Osteoblast (primary cell): Measurements from ENCODE around the gene TMEM170A. TPM values are rescaled to one million over a fixed set of nuclear protein-coding genes. Genes with fewer than 3 reads are reported as not detected.
A peak's percentile ranks its signal among the peaks of the same experiment; 100 is the strongest.

Experiments
- DNase-seq: peaks from one replicate; pipeline ENCODE4 v3.0.0; 2011; ENCODE audit warnings: low spot score, mixed read lengths; ENCODE audit not compliant: insufficient read length; ENCODE audit errors: missing footprints
- H2AFZ ChIP-seq: 2 replicates; pipeline ENCODE4 v1.6.0; 2011; ENCODE audit warnings: mild to moderate bottlenecking, low read length
- H3K27ac ChIP-seq: 2 replicates; pipeline ENCODE4 v1.5.1; 2011; ENCODE audit warnings: mild to moderate bottlenecking, low read depth, low read length, moderate library complexity
- H3K27me3 ChIP-seq: 2 replicates; pipeline ENCODE4 v1.6.0; 2012; ENCODE audit warnings: mild to moderate bottlenecking, control low read depth, inconsistent platforms, low read length, moderate library complexity; ENCODE audit not compliant: insufficient read depth
- H3K36me3 ChIP-seq: 2 replicates; pipeline ENCODE4 v1.5.1; 2011; ENCODE audit warnings: mild to moderate bottlenecking, low read length, control low read depth, moderate library complexity; ENCODE audit not compliant: insufficient read depth
- H3K4me1 ChIP-seq: 2 replicates; pipeline ENCODE4 v1.5.1; 2011; ENCODE audit warnings: mild to moderate bottlenecking, low read length, control low read depth, moderate library complexity; ENCODE audit not compliant: insufficient read depth
- H3K4me2 ChIP-seq: 2 replicates; pipeline ENCODE4 v1.6.0; 2011; ENCODE audit warnings: mild to moderate bottlenecking, low read length; ENCODE audit not compliant: insufficient read depth
- H3K4me3 ChIP-seq: fragments of 200-600 bp; sonication (generic); 3 replicates; pipeline ENCODE4 v1.5.1; 2012; ENCODE audit warnings: mild to moderate bottlenecking, low read length, inconsistent platforms; ENCODE audit not compliant: insufficient read depth
- H3K79me2 ChIP-seq: 2 replicates; pipeline ENCODE4 v1.6.0; 2012; ENCODE audit warnings: mild to moderate bottlenecking, low read length, control low read depth, inconsistent platforms; ENCODE audit not compliant: insufficient read depth
- H3K9me3 ChIP-seq: 2 replicates; pipeline ENCODE4 v1.5.1; 2011; ENCODE audit warnings: low read depth, low read length, control low read depth
- H4K20me1 ChIP-seq: 2 replicates; pipeline ENCODE4 v1.6.0; 2012; ENCODE audit warnings: mild to moderate bottlenecking, low read length, control low read depth; ENCODE audit not compliant: insufficient read depth
- CTCF ChIP-seq: IDR thresholded peaks from 2 replicates; pipeline ENCODE4 v1.5.1; 2011; ENCODE audit warnings: mild to moderate bottlenecking, low read depth, low read length, moderate library complexity; ENCODE audit errors: extremely low read depth
- small RNA-seq: library from RNA; depleted of rRNA; stranded (forward); fragments of <200 nt; gene quantifications from one replicate; pipeline ENCODE3, GENCODE V24; 2012
- total RNA-seq: library from RNA; depleted of rRNA; stranded (reverse); fragments of >200 nt; gene quantifications from 2 replicates; pipeline ENCODE4 v1.2.3, GENCODE V29; 2012

Gene TMEM170A
- total RNA-seq, 1 donor, result 11.6 TPM

GRCh38 chr16:75401691-75402090 lies 62.8 kb downstream of the TMEM170A start:
- H3K4me1 ChIP-seq, result peaks cover 12% of the 10 kb centered on the region
- H3K4me2 ChIP-seq, result peak overlapping the region; percentile 0
- H3K79me2 ChIP-seq, result peaks cover 3% of the 10 kb centered on the region
- H3K27ac ChIP-seq, result peak overlapping the region; percentile 86
- H3K9me3 ChIP-seq, result no peaks in the 10 kb centered on the region
- peak overlapping the region; percentile 19 for H2AFZ ChIP-seq
- no peaks in the 10 kb centered on the region for H3K27me3 ChIP-seq
- no peaks in the 10 kb centered on the region for H3K36me3 ChIP-seq
- no peaks in the 10 kb centered on the region for H4K20me1 ChIP-seq
- no peak for TF ChIP-seq CTCF
- peak; percentile 32 for DNase-seq
- no peak overlapping the region for H3K4me3 ChIP-seq

- Histone ChIP-seq H3K4me2 (no peak overlapping the region), H3K27ac (no peak overlapping the region), H3K27me3 (no peaks in the 10 kb centered on the region), H3K9me3 (no peaks in the 10 kb centered on the region), H4K20me1 (no peaks in the 10 kb centered on the region), H3K79me2 (peaks cover 3% of the 10 kb centered on the region), H3K4me1 (peaks cover 16% of the 10 kb centered on the region), H3K4me3 (no peak overlapping the region), H3K36me3 (peaks cover 10% of the 10 kb centered on the region), H2AFZ (no peak overlapping the region)
- TF ChIP-seq CTCF, result no peak
- DNase-seq, result no peak
Measured at GRCh38 chr16:75398333-75398732, 66.2 kb downstream of the TMEM170A start.

GRCh38 chr16:75394941-75395340 lies 69.5 kb downstream of the TMEM170A start:
- H4K20me1 ChIP-seq, result no peaks in the 10 kb centered on the region
- no peak for TF ChIP-seq CTCF
- DNase-seq, result no peak
- H3K4me3 ChIP-seq, result no peak overlapping the region
- H2AFZ ChIP-seq, result no peak overlapping the region
- peaks cover 3% of the 10 kb centered on the region for H3K4me1 ChIP-seq
- H3K9me3 ChIP-seq, result no peaks in the 10 kb centered on the region
- no peak overlapping the region for H3K4me2 ChIP-seq
- no peaks in the 10 kb centered on the region for H3K27me3 ChIP-seq
- peaks cover 28% of the 10 kb centered on the region for H3K36me3 ChIP-seq
- H3K79me2 ChIP-seq, result peaks cover 3% of the 10 kb centered on the region
- no peak overlapping the region for H3K27ac ChIP-seq

Small RNA genes lying within 50 kb of the gene (small RNA-seq; reads per million reads assigned to genes)
- gene RF00598, result not detected

Other genes starting within 250 kb of the TMEM170A start
- gene CTRB1, start 245.7 kb downstream of the TMEM170A start, total RNA-seq, result not detected in 2 replicates
- gene BCAR1, start 213.1 kb downstream of the TMEM170A start, total RNA-seq, result 66.9 and 75.3 TPM in 2 replicates
- gene CFDP1, start 31.2 kb downstream of the TMEM170A start, total RNA-seq, result 37.7 and 41.3 TPM in 2 replicates
- gene CHST6, start 30.8 kb upstream of the TMEM170A start, total RNA-seq, result 1.1 and 1.5 TPM in 2 replicates
- under 0.01 TPM in 1 of 2 replicates, not detected in the other for gene CHST5, start 71.4 kb upstream of the TMEM170A start, total RNA-seq
- gene TMEM231, start 91.6 kb upstream of the TMEM170A start, total RNA-seq, result 17.0 and 22.4 TPM in 2 replicates
- 32.9 and 36.8 TPM in 2 replicates for gene GABARAPL2, start 101.7 kb upstream of the TMEM170A start, total RNA-seq
- gene ADAT1, start 158.6 kb upstream of the TMEM170A start, total RNA-seq, result 46.0 and 54.8 TPM in 2 replicates
- 121 and 125 TPM in 2 replicates for gene KARS1, start 183.0 kb upstream of the TMEM170A start, total RNA-seq
- 39.1 and 39.5 TPM in 2 replicates for gene TERF2IP, start 183.1 kb upstream of the TMEM170A start, total RNA-seq
- not detected in 2 replicates for gene CPHXL2, start 212.3 kb upstream of the TMEM170A start, total RNA-seq
- not detected in 2 replicates for gene DUXB, start 236.8 kb upstream of the TMEM170A start, total RNA-seq